ENCODE measurements around the gene PRKAG3.

PRKAG3 gene

GRCh38 chr2:218859988-218860831 is 28.6 kb upstream of the PRKAG3 start:
- Histone ChIP-seq H3K27me3 (peaks cover 7% of the 10 kb centered on the region), H3K4me3 (ENCODE audit: low read depth, low read length) (peak overlapping the region; percentile 52), H3K36me3 (no peaks in the 10 kb centered on the region), H3K9me3 (no peaks in the 10 kb centered on the region), H3K4me1 (peaks cover 28% of the 10 kb centered on the region)
- TF ChIP-seq, protein P1, sequence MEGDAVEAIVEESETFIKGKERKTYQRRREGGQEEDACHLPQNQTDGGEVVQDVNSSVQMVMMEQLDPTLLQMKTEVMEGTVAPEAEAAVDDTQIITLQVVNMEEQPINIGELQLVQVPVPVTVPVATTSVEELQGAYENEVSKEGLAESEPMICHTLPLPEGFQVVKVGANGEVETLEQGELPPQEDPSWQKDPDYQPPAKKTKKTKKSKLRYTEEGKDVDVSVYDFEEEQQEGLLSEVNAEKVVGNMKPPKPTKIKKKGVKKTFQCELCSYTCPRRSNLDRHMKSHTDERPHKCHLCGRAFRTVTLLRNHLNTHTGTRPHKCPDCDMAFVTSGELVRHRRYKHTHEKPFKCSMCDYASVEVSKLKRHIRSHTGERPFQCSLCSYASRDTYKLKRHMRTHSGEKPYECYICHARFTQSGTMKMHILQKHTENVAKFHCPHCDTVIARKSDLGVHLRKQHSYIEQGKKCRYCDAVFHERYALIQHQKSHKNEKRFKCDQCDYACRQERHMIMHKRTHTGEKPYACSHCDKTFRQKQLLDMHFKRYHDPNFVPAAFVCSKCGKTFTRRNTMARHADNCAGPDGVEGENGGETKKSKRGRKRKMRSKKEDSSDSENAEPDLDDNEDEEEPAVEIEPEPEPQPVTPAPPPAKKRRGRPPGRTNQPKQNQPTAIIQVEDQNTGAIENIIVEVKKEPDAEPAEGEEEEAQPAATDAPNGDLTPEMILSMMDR (IDR thresholded peaks at IDR 0.05; ENCODE audit: low read depth, low read length) = no peak
- DNase-seq = no peak

GRCh38 chr2:218859556-218859987 is 28.0 kb upstream of the PRKAG3 start, which contains the start of gene WNT6:
Gene WNT6 (plus strand): TSS chr2:218859805. CDS start chr2:218860038, 233 bp downstream.
- H3K4me1 ChIP-seq = peaks cover 32% of the 10 kb centered on the region
- TF ChIP-seq, protein P1 (IDR thresholded peaks at IDR 0.05; ENCODE audit: low read depth, low read length) = no peak
- H3K27me3 ChIP-seq = peaks cover 7% of the 10 kb centered on the region
- H3K4me3 ChIP-seq (ENCODE audit: low read depth, low read length) = peak within 1 kb of the TSS; percentile 52
- no peaks in the 10 kb centered on the region for H3K36me3 ChIP-seq
- no peaks in the 10 kb centered on the region for H3K9me3 ChIP-seq
- peak; percentile 50 for DNase-seq

- no peak for DNase-seq
- Histone ChIP-seq H3K27me3 (peaks cover 7% of the 10 kb centered on the region), H3K4me1 (peaks cover 35% of the 10 kb centered on the region), H3K4me3 (ENCODE audit: low read depth, low read length) (no peak overlapping the region), H3K36me3 (no peaks in the 10 kb centered on the region), H3K9me3 (no peaks in the 10 kb centered on the region)
- TF ChIP-seq, protein P1 (IDR thresholded peaks at IDR 0.05; ENCODE audit: low read depth, low read length) = no peak
Observed at GRCh38 chr2:218858671-218859555, 27.3 kb upstream of the PRKAG3 start.

DNA sequence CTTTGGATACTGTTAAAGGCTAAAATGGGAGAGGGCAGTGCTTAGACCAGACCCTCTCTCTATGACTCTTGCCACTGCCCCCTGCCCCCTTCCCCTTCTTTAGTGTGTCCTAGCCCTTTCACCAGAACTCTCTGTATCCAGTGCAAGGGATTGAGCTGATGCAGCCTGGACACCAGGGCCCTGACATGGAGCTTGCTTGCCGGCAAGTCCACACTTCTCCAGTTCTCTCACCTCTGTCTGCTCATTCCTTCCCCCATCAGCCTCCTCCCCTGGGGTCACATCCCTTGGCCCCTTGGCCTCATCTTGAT is 26.5 kb upstream of the PRKAG3 start:
- peaks cover 7% of the 10 kb centered on the region for H3K27me3 ChIP-seq
- DNase-seq = no peak
- TF ChIP-seq, protein P1 (IDR thresholded peaks at IDR 0.05; ENCODE audit: low read depth, low read length) = no peak
- H3K9me3 ChIP-seq = no peaks in the 10 kb centered on the region
- no peak overlapping the region for H3K4me3 ChIP-seq (ENCODE audit: low read depth, low read length)
- no peaks in the 10 kb centered on the region for H3K36me3 ChIP-seq
- H3K4me1 ChIP-seq = peaks cover 42% of the 10 kb centered on the region

DNA sequence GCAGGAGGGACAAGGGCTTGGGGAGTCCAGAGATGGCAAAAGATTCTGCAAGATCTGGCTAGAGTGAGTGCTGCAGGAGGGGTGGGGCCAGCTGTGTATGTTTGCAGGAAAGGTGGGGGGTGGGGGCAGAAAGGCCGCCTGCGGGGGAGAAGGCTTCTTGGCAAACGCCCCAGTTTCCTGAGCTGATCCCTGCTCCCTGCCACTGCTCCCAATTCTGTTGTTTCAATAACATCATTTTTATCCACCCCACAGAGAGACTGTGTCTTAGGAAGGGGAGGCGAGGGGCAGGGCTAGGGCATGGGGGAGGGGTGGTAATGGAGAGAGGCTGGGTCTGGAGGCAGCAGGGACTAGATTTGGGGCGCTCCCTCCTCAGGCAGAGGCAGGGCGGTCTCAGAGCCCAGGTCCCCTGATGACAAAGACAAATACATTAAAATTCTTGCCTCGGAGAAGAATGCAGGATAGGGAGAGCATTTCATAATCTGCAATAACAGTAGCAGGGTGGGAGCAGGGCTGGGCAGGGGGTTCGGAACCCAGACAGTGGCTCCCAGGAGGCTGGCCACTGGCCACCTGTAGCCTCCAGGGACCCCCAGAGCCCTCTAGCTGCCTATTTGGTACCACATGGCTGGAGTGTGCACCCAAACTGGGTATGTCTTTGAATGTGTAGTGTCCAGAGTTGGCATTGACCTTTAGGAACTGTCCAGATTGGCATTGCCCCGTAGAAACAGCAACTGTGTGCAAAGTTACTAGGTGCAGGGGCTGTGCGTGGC is 26.0 kb upstream of the PRKAG3 start:
- Histone ChIP-seq H3K27me3 (peaks cover 7% of the 10 kb centered on the region), H3K4me1 (peaks cover 44% of the 10 kb centered on the region), H3K9me3 (no peaks in the 10 kb centered on the region), H3K4me3 (ENCODE audit: low read depth, low read length) (no peak overlapping the region), H3K36me3 (no peaks in the 10 kb centered on the region)
- TF ChIP-seq, protein P1 (IDR thresholded peaks at IDR 0.05; ENCODE audit: low read depth, low read length) = no peak
- peak; percentile 75 for DNase-seq
